T-cell (primary cell): ENCODE data around the gene TTLL11. TPM values are rescaled to one million over a fixed set of nuclear protein-coding genes. Genes with fewer than 3 reads are reported as not detected.

Source experiments
- ATAC-seq, 4 experiments: fragments of 200-7000 bp in 3 of 4; fragments of 150-1000 bp in 1 of 4; cut with Tn5 transposase; replicated peaks in 1 of 4; 1 replicate in 3 of 4; 2 replicates in 1 of 4; pipeline ENCODE4 v1.10.0; 2021; ENCODE audit warnings: moderate library complexity in 3 of 4, mild to moderate bottlenecking in 2 of 4, moderate number of reproducible peaks in 1 of 4
- CTCF ChIA-PET, 2 donors: fragments of 300-600 bp; sonication (Branson Sonifier 250); formaldehyde crosslinking; loops; one replicate each; lab custom pipeline; 2022; ENCODE audit warnings: antibody characterized with exemption in 2 of 2; lab: Charles Lee
- POLR2A ChIA-PET, 2 donors: fragments of 300-600 bp; sonication (Branson Sonifier 250); formaldehyde crosslinking; loops; one replicate each; lab custom pipeline; 2022; ENCODE audit warnings: antibody characterized with exemption in 2 of 2; lab: Charles Lee
- DNase-seq, 35 experiments: peaks; one replicate each; pipeline versions ENCODE4 v3.0.0 to v3.0.0-alpha.2; 2013 to 2023
- H3K27ac ChIP-seq: one replicate; pipeline ENCODE4 v1.5.1; 2013; ENCODE audit warnings: low read length
- H3K27me3 ChIP-seq, 2 experiments: replicated peaks in 1 of 2; 1 replicate in 1 of 2; 2 replicates in 1 of 2; pipeline versions ENCODE4 v1.6.1 to v1.7.0; 2013; ENCODE audit warnings: low read length in 1 of 2, mixed read lengths in 1 of 2; ENCODE audit not compliant: control insufficient read depth in 2 of 2, insufficient read depth in 2 of 2; ENCODE audit errors: extremely low read depth in 1 of 2
- H3K36me3 ChIP-seq, 2 donors: 1 replicate in 1 of 2; 2 replicates in 1 of 2; pipeline versions ENCODE4 v1.6.1 to v1.7.0; 2013; ENCODE audit warnings: low read length in 1 of 2; ENCODE audit not compliant: control insufficient read depth in 2 of 2, insufficient read depth in 1 of 2; ENCODE audit errors: extremely low read depth in 1 of 2
- H3K4me1 ChIP-seq, 2 experiments: 1 replicate in 1 of 2; 2 replicates in 1 of 2; pipeline versions ENCODE4 v1.6.1 to v1.7.0; 2013; ENCODE audit warnings: low read length in 2 of 2, mixed read lengths in 1 of 2; ENCODE audit not compliant: insufficient read depth in 2 of 2, control insufficient read depth in 1 of 2; ENCODE audit errors: extremely low read depth in 1 of 2
- H3K4me3 ChIP-seq, 2 donors: 1 replicate in 1 of 2; 2 replicates in 1 of 2; pipeline versions ENCODE4 v1.5.1 to v1.7.0; 2013; ENCODE audit warnings: mild to moderate bottlenecking in 2 of 2, low read length in 1 of 2, moderate library complexity in 1 of 2; ENCODE audit not compliant: control insufficient read depth in 1 of 2; ENCODE audit errors: extremely low read depth in 1 of 2
- H3K9me3 ChIP-seq: 2 replicates; pipeline ENCODE4 v1.7.0; 2013
- H3K27ac Mint-ChIP-seq, 2 donors: one replicate each; pipeline ENCODE4 v1.8.0; 2020 to 2021; ENCODE audit warnings: mild to moderate bottlenecking in 2 of 2, mixed read lengths in 2 of 2
- H3K27me3 Mint-ChIP-seq, 2 donors: one replicate each; pipeline ENCODE4 v1.8.0; 2021 to 2022; ENCODE audit warnings: mixed read lengths in 2 of 2
- H3K36me3 Mint-ChIP-seq: one replicate; pipeline ENCODE4 v1.8.0; 2021; ENCODE audit warnings: mixed read lengths
- H3K4me1 Mint-ChIP-seq, 3 donors: one replicate each; pipeline ENCODE4 v1.8.0; 2020 to 2022; ENCODE audit warnings: mixed read lengths in 3 of 3, mild to moderate bottlenecking in 1 of 3
- H3K4me3 Mint-ChIP-seq, 3 donors: one replicate each; pipeline ENCODE4 v1.8.0; 2020 to 2022; ENCODE audit warnings: mild to moderate bottlenecking in 3 of 3, mixed read lengths in 3 of 3, moderate library complexity in 3 of 3
- H3K9me3 Mint-ChIP-seq, 3 donors: one replicate each; pipeline ENCODE4 v1.8.0; 2020 to 2022; ENCODE audit warnings: mixed read lengths in 3 of 3
- WGBS: methylation state at CpG from one replicate; pipeline ENCODE4 v1.1.5; 2013; ENCODE audit warnings: missing lambda C conversion rate; ENCODE audit not compliant: insufficient coverage; 5-methylcytosine and 5-hydroxymethylcytosine counted together
- total RNA-seq, 35 experiments: library from RNA in 6 of 35; stranded (reverse) in 6 of 35; fragments of 120-200 nt in 1 of 35; gene quantifications; one replicate each; pipeline versions ENCODE4 v1.2.1 to v1.2.4 and lab custom pipeline; 2013 to 2026

Gene TTLL11
- total RNA-seq, 5 donors from 2014 or later (not counting 1 experiment from before 2014, with no cell fraction given), result 3.4 to 4.8 (median 4.6) TPM

GRCh38 chr9:121944711-121945191 is 148.4 kb downstream of the TTLL11 start:
- Histone ChIP-seq H3K27me3 (peaks cover 0 to 2% of the 10 kb centered on the region in 2 experiments), H3K4me3 (no peak overlapping the region), H3K27ac (no peak overlapping the region), H3K4me1 (no peaks in the 10 kb centered on the region), H3K36me3 (no peaks in the 10 kb centered on the region), H3K9me3 (no peaks in the 10 kb centered on the region)
- DNase-seq, result no peak
- Mint-ChIP-seq H3K4me3 (no peak overlapping the region), H3K4me1 (no peaks in the 10 kb centered on the region), H3K36me3 (peaks cover 8% of the 10 kb centered on the region), H3K27ac (no peak overlapping the region), H3K9me3 (no peaks in the 10 kb centered on the region), H3K27me3 (no peaks in the 10 kb centered on the region)
- no peak for ATAC-seq
- POLR2A ChIA-PET, result no interaction called here
- CTCF ChIA-PET, result interaction anchor here in 1 of 2 donors (0.6 kb wide), 1 partner anchor 25 kb away, joined by 8 read pairs; no protein-coding TSS in a partner anchor
- WGBS, result 100% methylated on average over 1 of the region's 5 CpGs

DNA sequence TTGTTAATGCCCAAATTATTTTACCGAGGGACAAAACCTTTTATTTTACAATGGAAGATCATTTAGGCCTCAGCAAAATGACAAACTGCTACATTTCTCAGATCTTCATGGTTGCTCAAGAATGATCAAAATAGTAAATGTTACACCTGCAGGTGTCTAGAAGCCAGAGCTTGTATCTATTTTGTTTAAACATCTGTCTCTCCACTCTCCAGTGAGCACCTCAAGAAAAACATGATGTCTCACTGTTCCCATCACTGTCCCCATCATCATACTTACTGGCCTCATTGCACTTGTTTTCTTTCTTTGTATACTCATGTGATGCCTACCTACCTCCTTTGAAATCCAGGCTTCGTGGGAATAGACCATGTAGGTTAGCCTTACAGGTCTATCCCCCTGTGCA is 149.6 kb downstream of the TTLL11 start:
- H3K9me3 ChIP-seq, result no peaks in the 10 kb centered on the region
- peaks cover 0 to 2% of the 10 kb centered on the region in 2 experiments for H3K27me3 ChIP-seq
- no peak for ATAC-seq
- H3K4me1 Mint-ChIP-seq, result no peaks in the 10 kb centered on the region
- no peaks in the 10 kb centered on the region for H3K4me1 ChIP-seq
- H3K36me3 Mint-ChIP-seq, result peaks cover 8% of the 10 kb centered on the region
- DNase-seq, result no peak
- H3K27ac Mint-ChIP-seq, result no peak overlapping the region
- ChIA-PET CTCF (interaction anchor here in 1 of 2 donors (0.7 kb wide), 1 partner anchor 181 kb away, joined by 3 read pairs; no protein-coding TSS in a partner anchor), POLR2A (no interaction called here)
- no peaks in the 10 kb centered on the region for H3K9me3 Mint-ChIP-seq
- H3K4me3 Mint-ChIP-seq, result no peak overlapping the region
- no peaks in the 10 kb centered on the region for H3K27me3 Mint-ChIP-seq
- H3K27ac ChIP-seq, result no peak overlapping the region
- H3K36me3 ChIP-seq, result no peaks in the 10 kb centered on the region
- no peak overlapping the region for H3K4me3 ChIP-seq
- WGBS, result no CpG with 5 or more reads among the region's 2 CpGs

GRCh38 chr9:121942866-121943382 is 150.2 kb downstream of the TTLL11 start:
- peaks cover 0 to 2% of the 10 kb centered on the region in 2 experiments for H3K27me3 ChIP-seq
- Mint-ChIP-seq H3K27me3 (no peaks in the 10 kb centered on the region), H3K4me1 (no peaks in the 10 kb centered on the region), H3K9me3 (no peaks in the 10 kb centered on the region), H3K4me3 (no peak overlapping the region), H3K27ac (no peak overlapping the region), H3K36me3 (peaks cover 8% of the 10 kb centered on the region)
- no peaks in the 10 kb centered on the region for H3K4me1 ChIP-seq
- H3K9me3 ChIP-seq, result no peaks in the 10 kb centered on the region
- no peak overlapping the region for H3K27ac ChIP-seq
- H3K4me3 ChIP-seq, result no peak overlapping the region
- CTCF ChIA-PET, result no interaction called here
- DNase-seq (no peak), ATAC-seq (no peak)
- 95% methylated on average over 7 of the region's 15 CpGs for WGBS
- no peaks in the 10 kb centered on the region for H3K36me3 ChIP-seq
- POLR2A ChIA-PET, result no interaction called here

DNA sequence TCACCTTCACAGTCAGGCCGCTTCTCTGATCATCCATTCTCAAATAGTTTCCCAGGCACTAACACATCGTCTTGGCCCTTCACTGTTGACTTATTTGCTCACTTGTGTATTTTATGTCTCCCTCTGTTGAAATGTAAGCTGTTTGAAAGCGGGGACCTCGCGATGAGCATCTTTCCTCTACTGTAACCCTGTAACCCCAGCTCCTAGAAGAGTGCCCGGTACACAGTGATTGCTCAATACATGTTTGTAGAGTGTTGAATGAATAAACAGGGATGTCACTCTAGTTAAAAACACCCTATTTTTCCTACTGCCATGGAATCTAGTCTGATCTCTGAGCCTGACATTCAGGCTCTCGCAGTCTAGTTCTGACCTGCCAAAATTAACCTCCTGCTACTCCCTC is 150.8 kb downstream of the TTLL11 start:
- DNase-seq (no peak), ATAC-seq (no peak)
- no peak overlapping the region for H3K27ac Mint-ChIP-seq
- no peak overlapping the region for H3K4me3 ChIP-seq
- no peak overlapping the region for H3K4me3 Mint-ChIP-seq
- peaks cover 8% of the 10 kb centered on the region for H3K36me3 Mint-ChIP-seq
- ChIA-PET POLR2A (no interaction called here), CTCF (no interaction called here)
- H3K4me1 ChIP-seq, result no peaks in the 10 kb centered on the region
- no peaks in the 10 kb centered on the region for H3K9me3 ChIP-seq
- 88% methylated on average over 1 of the region's 7 CpGs for WGBS
- H3K36me3 ChIP-seq, result no peaks in the 10 kb centered on the region
- no peaks in the 10 kb centered on the region for H3K9me3 Mint-ChIP-seq
- no peaks in the 10 kb centered on the region for H3K27me3 Mint-ChIP-seq
- H3K4me1 Mint-ChIP-seq, result no peaks in the 10 kb centered on the region
- H3K27ac ChIP-seq, result no peak overlapping the region
- peaks cover 0 to 2% of the 10 kb centered on the region in 2 experiments for H3K27me3 ChIP-seq

GRCh38 chr9:121939643-121940042 is 153.5 kb downstream of the TTLL11 start:
- H3K9me3 ChIP-seq, result no peaks in the 10 kb centered on the region
- H3K36me3 ChIP-seq, result no peaks in the 10 kb centered on the region
- no peak overlapping the region for H3K4me3 ChIP-seq
- ATAC-seq, result no peak
- ChIA-PET POLR2A (no interaction called here), CTCF (no interaction called here)
- no peaks in the 10 kb centered on the region for H3K27me3 Mint-ChIP-seq
- H3K4me3 Mint-ChIP-seq, result no peak overlapping the region
- H3K4me1 ChIP-seq, result no peaks in the 10 kb centered on the region
- peaks cover 8% of the 10 kb centered on the region for H3K36me3 Mint-ChIP-seq
- H3K27ac Mint-ChIP-seq, result no peak overlapping the region
- no peak overlapping the region for H3K27ac ChIP-seq
- H3K4me1 Mint-ChIP-seq, result no peaks in the 10 kb centered on the region
- H3K27me3 ChIP-seq, result no peaks in the 10 kb centered on the region
- no peaks in the 10 kb centered on the region for H3K9me3 Mint-ChIP-seq
- no peak for DNase-seq
- 88% methylated on average over 6 of the region's 10 CpGs for WGBS

DNA sequence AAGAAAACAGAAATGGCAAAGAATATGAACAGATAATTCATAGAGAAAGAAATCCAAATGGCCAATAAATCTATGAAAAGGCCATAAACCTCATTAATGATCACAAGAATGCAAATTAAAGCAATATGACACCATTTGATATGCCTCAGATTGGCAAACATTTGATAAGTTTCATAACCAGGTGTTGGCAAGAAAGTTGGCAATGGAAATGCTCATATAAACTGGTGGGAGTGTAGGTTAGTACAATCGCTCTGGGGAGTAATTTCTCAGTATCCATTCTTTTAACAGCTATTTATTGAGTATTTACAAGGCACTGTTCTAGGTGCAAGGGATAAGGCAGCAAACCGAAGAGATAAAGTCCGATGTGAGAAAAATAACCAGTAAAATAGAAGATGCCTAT is 154.5 kb downstream of the TTLL11 start:
- Mint-ChIP-seq H3K27me3 (no peaks in the 10 kb centered on the region), H3K9me3 (no peaks in the 10 kb centered on the region), H3K36me3 (peaks cover 5% of the 10 kb centered on the region), H3K27ac (no peak overlapping the region), H3K4me3 (no peak overlapping the region), H3K4me1 (no peaks in the 10 kb centered on the region)
- H3K27ac ChIP-seq, result no peak overlapping the region
- WGBS, result no CpG with 5 or more reads among the region's 3 CpGs
- no peaks in the 10 kb centered on the region for H3K9me3 ChIP-seq
- POLR2A ChIA-PET, result no interaction called here
- no peaks in the 10 kb centered on the region for H3K4me1 ChIP-seq
- no peak overlapping the region for H3K4me3 ChIP-seq
- H3K27me3 ChIP-seq, result no peaks in the 10 kb centered on the region
- ATAC-seq (no peak), DNase-seq (no peak)
- CTCF ChIA-PET, result no interaction called here
- H3K36me3 ChIP-seq, result no peaks in the 10 kb centered on the region
